Measurements from ENCODE around the gene ZNF605.
A peak's percentile ranks its signal among the peaks of the same experiment; 100 is the strongest.
"Not testable (repeated sequence)": the region's sequence is repeated elsewhere in the genome, so short reads cannot be mapped to it uniquely, and the experiment has no call there.

Gene ZNF605

DNA sequence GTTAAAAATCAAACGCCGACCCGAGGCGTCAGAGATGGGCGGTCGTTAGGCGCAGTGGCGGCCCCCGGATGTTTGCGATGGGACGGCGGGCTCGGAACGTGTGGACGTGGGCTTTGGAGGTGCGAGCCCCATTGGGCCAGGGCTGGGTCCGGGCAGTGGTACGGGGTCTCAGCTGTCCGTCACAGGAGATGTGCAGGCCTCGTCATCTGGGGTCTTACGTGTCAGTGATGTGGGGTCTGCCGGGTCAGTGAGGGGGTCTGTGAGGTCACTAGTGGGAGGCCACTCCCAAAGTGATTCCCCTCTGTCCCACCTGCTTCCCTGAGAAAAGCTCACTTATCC, 47.1 kb downstream of the ZNF605 start:
- DNase-seq (ENCODE audit: low read depth in 1 of 2, low spot score in 1 of 2): no peak
- TF ChIP-seq, protein P1, sequence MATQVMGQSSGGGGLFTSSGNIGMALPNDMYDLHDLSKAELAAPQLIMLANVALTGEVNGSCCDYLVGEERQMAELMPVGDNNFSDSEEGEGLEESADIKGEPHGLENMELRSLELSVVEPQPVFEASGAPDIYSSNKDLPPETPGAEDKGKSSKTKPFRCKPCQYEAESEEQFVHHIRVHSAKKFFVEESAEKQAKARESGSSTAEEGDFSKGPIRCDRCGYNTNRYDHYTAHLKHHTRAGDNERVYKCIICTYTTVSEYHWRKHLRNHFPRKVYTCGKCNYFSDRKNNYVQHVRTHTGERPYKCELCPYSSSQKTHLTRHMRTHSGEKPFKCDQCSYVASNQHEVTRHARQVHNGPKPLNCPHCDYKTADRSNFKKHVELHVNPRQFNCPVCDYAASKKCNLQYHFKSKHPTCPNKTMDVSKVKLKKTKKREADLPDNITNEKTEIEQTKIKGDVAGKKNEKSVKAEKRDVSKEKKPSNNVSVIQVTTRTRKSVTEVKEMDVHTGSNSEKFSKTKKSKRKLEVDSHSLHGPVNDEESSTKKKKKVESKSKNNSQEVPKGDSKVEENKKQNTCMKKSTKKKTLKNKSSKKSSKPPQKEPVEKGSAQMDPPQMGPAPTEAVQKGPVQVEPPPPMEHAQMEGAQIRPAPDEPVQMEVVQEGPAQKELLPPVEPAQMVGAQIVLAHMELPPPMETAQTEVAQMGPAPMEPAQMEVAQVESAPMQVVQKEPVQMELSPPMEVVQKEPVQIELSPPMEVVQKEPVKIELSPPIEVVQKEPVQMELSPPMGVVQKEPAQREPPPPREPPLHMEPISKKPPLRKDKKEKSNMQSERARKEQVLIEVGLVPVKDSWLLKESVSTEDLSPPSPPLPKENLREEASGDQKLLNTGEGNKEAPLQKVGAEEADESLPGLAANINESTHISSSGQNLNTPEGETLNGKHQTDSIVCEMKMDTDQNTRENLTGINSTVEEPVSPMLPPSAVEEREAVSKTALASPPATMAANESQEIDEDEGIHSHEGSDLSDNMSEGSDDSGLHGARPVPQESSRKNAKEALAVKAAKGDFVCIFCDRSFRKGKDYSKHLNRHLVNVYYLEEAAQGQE (IDR thresholded peaks at IDR 0.05; ENCODE audit: insufficient replicate concordance, low read depth): no peak
- TF ChIP-seq POLR2AphosphoS5 (IDR thresholded peaks at IDR 0.05; ENCODE audit: low read depth) (no peak), GABPA (IDR thresholded peaks at IDR 0.05; ENCODE audit: low read depth) (no peak), SPI1 (IDR thresholded peaks at IDR 0.05; ENCODE audit: borderline replicate concordance, low read depth) (no peak)
- TF ChIP-seq, protein P2, sequence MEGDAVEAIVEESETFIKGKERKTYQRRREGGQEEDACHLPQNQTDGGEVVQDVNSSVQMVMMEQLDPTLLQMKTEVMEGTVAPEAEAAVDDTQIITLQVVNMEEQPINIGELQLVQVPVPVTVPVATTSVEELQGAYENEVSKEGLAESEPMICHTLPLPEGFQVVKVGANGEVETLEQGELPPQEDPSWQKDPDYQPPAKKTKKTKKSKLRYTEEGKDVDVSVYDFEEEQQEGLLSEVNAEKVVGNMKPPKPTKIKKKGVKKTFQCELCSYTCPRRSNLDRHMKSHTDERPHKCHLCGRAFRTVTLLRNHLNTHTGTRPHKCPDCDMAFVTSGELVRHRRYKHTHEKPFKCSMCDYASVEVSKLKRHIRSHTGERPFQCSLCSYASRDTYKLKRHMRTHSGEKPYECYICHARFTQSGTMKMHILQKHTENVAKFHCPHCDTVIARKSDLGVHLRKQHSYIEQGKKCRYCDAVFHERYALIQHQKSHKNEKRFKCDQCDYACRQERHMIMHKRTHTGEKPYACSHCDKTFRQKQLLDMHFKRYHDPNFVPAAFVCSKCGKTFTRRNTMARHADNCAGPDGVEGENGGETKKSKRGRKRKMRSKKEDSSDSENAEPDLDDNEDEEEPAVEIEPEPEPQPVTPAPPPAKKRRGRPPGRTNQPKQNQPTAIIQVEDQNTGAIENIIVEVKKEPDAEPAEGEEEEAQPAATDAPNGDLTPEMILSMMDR (IDR thresholded peaks at IDR 0.05; ENCODE audit: insufficient read depth, low read length): no peak
- Histone ChIP-seq H3K4me3 (replicated peaks; ENCODE audit: insufficient read depth, low read length) (no peak overlapping the region), H3K27ac (replicated peaks) (no peak overlapping the region), H3K27me3 (ENCODE audit: insufficient read depth, poor library complexity, severe bottlenecking) (peaks cover 5% of the 10 kb centered on the region)

DNA sequence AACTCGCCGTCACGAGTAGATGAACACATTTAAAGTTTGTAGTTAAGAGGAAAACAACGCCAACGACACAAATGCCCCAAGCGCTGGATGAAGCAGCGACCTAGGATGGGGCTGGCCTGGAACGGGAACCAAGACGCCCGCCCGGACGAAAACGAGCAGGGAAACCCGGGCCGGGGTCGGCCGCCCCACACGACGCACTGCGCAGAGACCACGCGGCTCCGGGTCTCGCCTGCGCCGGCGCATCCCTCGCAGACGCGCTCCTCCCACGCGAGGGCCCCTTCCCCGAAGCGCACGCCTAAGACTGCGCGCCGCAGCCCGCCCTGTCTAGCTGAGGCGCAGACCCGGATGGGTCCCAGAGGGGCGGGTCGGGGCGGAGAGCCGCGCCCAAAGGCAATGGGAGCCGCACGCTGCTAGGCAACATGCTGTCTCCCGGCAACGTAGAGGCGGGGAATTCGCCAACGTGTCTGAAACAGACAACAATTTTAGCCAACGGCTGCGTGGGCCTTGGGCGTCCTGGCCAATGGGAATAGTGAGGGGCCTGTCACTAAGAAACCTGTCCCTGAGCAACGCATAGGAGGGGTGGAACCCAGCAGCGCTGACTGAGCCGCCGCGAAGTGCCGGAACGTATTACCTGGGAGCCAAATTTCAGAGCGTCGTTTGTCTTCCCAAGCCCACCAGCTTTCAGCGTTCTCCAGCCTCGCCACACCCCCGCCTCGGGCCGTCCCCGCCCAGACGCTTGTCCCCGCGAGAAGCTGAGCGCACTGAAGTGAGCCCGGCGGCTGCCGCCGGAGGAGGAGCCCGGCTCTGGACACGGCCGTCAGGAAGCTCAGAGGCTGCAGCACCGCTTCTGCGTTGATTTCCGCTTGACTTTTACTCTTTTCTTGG, 47.7 kb downstream of the ZNF605 start:
- H3K27ac ChIP-seq (replicated peaks): no peak overlapping the region
- no peak overlapping the region for H3K4me3 ChIP-seq (replicated peaks; ENCODE audit: insufficient read depth, low read length)
- peak in 1 of 2 experiments; percentile 61 for DNase-seq (ENCODE audit: low read depth in 1 of 2, low spot score in 1 of 2)
- H3K27me3 ChIP-seq (ENCODE audit: insufficient read depth, poor library complexity, severe bottlenecking): peaks cover 5% of the 10 kb centered on the region
- TF ChIP-seq, protein P1 (IDR thresholded peaks at IDR 0.05; ENCODE audit: insufficient replicate concordance, low read depth): no peak
- TF ChIP-seq, protein P2 (IDR thresholded peaks at IDR 0.05; ENCODE audit: insufficient read depth, low read length): no peak
- TF ChIP-seq SPI1 (IDR thresholded peaks at IDR 0.05; ENCODE audit: borderline replicate concordance, low read depth): no peak
- no peak for TF ChIP-seq POLR2AphosphoS5 (IDR thresholded peaks at IDR 0.05; ENCODE audit: low read depth)
- TF ChIP-seq GABPA (IDR thresholded peaks at IDR 0.05; ENCODE audit: low read depth): no peak

DNA sequence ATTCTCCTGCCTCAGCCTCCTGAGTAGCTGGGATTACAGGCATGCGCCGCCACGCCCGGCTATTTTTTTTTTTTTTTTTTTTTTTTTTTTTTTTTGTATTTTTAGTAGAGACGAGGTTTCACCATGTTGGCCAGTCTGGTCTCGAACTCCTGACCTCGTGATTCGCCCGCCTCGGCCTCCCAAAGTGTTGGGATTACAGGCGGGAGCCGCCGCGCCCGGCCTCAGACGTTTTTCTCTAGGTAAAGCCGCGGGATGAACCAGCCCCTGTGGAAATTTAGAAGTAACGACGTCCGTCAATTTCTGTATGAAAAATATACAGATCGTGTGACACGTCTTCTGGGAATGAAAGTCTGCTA, 48.3 kb downstream of the ZNF605 start:
- not testable (repeated sequence) for H3K27ac ChIP-seq (replicated peaks)

DNA sequence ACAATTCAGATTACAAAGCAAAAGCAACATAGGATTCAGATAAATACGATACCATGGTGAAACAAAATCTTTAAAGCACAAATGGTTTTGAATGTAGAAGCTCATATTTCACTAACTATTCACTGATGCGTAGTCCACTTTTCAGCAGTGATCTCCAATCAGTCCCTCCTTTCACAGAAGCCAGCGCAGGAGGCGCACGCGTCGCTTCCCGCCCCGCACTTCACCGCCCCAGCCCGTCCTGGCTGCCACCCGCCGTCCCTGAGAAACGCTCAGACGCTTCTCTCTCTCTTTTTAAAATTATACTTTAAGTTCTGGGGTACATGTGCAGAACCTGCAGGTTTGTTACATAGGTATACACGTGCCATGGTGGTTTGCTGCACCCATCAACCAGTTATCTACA, 48.9 kb downstream of the ZNF605 start:
- DNase-seq (ENCODE audit: low read depth in 1 of 2, low spot score in 1 of 2): no peak
- H3K4me3 ChIP-seq (replicated peaks; ENCODE audit: insufficient read depth, low read length): no peak overlapping the region
- peaks cover 5% of the 10 kb centered on the region for H3K27me3 ChIP-seq (ENCODE audit: insufficient read depth, poor library complexity, severe bottlenecking)
- TF ChIP-seq, protein P2 (IDR thresholded peaks at IDR 0.05; ENCODE audit: insufficient read depth, low read length): no peak
- TF ChIP-seq POLR2AphosphoS5 (IDR thresholded peaks at IDR 0.05; ENCODE audit: low read depth): no peak
- no peak for TF ChIP-seq GABPA (IDR thresholded peaks at IDR 0.05; ENCODE audit: low read depth)
- TF ChIP-seq, protein P1 (IDR thresholded peaks at IDR 0.05; ENCODE audit: insufficient replicate concordance, low read depth): no peak
- no peak for TF ChIP-seq SPI1 (IDR thresholded peaks at IDR 0.05; ENCODE audit: borderline replicate concordance, low read depth)
- H3K27ac ChIP-seq (replicated peaks): no peak overlapping the region

More for the DNA sequence above, 48.3 kb downstream of the ZNF605 start:
- not testable (repeated sequence) for DNase-seq (ENCODE audit: low read depth in 1 of 2, low spot score in 1 of 2); H3K27me3 ChIP-seq (ENCODE audit: insufficient read depth, poor library complexity, severe bottlenecking); H3K4me3 ChIP-seq (replicated peaks; ENCODE audit: insufficient read depth, low read length)

All from HL-60 (cell line).